ENCODE data around the gene TEKT1.
A peak's percentile ranks its signal among the peaks of the same experiment; 100 is the strongest.

The TEKT1 gene

DNA sequence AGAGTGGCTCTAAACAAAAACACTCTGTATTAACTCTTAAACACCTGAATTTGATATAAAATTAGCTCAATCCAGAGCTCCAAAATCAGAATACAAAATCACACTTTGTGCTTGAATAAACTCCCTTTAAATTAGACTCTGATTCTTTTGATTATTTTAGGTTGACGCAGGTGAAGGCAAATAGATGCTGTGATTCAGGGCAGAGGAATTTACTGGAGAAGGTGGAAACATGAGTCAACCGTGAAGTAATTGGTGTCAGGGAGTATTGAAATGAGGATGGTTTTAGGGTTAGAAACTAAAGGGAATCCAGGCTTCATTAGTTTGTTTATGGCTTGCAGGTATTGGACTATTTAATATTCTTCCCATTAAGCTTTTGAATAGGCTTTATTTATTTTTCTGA lies 37.1 kb upstream of the TEKT1 start:
- Histone ChIP-seq H3K27me3 (ENCODE audit: insufficient read depth, poor library complexity, severe bottlenecking) (no peaks in the 10 kb centered on the region), H3K4me3 (replicated peaks; ENCODE audit: insufficient read depth, low read length) (no peak overlapping the region), H3K27ac (replicated peaks) (no peak overlapping the region)
- DNase-seq (ENCODE audit: low read depth in 1 of 2, low spot score in 1 of 2): no peak
- TF ChIP-seq, protein P1, sequence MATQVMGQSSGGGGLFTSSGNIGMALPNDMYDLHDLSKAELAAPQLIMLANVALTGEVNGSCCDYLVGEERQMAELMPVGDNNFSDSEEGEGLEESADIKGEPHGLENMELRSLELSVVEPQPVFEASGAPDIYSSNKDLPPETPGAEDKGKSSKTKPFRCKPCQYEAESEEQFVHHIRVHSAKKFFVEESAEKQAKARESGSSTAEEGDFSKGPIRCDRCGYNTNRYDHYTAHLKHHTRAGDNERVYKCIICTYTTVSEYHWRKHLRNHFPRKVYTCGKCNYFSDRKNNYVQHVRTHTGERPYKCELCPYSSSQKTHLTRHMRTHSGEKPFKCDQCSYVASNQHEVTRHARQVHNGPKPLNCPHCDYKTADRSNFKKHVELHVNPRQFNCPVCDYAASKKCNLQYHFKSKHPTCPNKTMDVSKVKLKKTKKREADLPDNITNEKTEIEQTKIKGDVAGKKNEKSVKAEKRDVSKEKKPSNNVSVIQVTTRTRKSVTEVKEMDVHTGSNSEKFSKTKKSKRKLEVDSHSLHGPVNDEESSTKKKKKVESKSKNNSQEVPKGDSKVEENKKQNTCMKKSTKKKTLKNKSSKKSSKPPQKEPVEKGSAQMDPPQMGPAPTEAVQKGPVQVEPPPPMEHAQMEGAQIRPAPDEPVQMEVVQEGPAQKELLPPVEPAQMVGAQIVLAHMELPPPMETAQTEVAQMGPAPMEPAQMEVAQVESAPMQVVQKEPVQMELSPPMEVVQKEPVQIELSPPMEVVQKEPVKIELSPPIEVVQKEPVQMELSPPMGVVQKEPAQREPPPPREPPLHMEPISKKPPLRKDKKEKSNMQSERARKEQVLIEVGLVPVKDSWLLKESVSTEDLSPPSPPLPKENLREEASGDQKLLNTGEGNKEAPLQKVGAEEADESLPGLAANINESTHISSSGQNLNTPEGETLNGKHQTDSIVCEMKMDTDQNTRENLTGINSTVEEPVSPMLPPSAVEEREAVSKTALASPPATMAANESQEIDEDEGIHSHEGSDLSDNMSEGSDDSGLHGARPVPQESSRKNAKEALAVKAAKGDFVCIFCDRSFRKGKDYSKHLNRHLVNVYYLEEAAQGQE (IDR thresholded peaks at IDR 0.05; ENCODE audit: insufficient replicate concordance, low read depth): no peak
- TF ChIP-seq GABPA (IDR thresholded peaks at IDR 0.05; ENCODE audit: low read depth): no peak
- no peak for TF ChIP-seq SPI1 (IDR thresholded peaks at IDR 0.05; ENCODE audit: borderline replicate concordance, low read depth)
- TF ChIP-seq POLR2AphosphoS5 (IDR thresholded peaks at IDR 0.05; ENCODE audit: low read depth): no peak
- TF ChIP-seq, protein P2, sequence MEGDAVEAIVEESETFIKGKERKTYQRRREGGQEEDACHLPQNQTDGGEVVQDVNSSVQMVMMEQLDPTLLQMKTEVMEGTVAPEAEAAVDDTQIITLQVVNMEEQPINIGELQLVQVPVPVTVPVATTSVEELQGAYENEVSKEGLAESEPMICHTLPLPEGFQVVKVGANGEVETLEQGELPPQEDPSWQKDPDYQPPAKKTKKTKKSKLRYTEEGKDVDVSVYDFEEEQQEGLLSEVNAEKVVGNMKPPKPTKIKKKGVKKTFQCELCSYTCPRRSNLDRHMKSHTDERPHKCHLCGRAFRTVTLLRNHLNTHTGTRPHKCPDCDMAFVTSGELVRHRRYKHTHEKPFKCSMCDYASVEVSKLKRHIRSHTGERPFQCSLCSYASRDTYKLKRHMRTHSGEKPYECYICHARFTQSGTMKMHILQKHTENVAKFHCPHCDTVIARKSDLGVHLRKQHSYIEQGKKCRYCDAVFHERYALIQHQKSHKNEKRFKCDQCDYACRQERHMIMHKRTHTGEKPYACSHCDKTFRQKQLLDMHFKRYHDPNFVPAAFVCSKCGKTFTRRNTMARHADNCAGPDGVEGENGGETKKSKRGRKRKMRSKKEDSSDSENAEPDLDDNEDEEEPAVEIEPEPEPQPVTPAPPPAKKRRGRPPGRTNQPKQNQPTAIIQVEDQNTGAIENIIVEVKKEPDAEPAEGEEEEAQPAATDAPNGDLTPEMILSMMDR (IDR thresholded peaks at IDR 0.05; ENCODE audit: insufficient read depth, low read length): no peak

DNA sequence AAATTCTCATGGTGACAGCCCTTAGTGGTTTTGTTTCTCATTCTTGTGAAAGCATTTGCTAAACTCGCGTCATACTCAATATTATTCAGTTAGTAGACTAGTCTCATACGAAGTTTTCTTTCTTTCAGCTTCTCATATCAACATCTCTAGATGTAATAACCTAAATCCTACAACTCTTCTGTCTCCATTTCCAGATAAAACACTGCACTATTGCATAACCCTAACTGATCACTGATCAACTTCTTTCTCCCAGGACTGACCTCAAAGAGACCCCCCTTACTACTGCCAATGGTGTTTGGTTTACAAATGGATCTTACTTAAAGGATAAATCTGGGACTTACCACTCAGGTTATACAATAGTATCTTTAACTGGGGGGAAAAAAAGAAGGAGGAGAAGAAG lies 36.3 kb upstream of the TEKT1 start:
- DNase-seq (ENCODE audit: low read depth in 1 of 2, low spot score in 1 of 2): peak in 1 of 2 experiments; percentile 1
- H3K4me3 ChIP-seq (replicated peaks; ENCODE audit: insufficient read depth, low read length): no peak overlapping the region
- H3K27ac ChIP-seq (replicated peaks): no peak overlapping the region
- H3K27me3 ChIP-seq (ENCODE audit: insufficient read depth, poor library complexity, severe bottlenecking): no peaks in the 10 kb centered on the region
- no peak for TF ChIP-seq GABPA (IDR thresholded peaks at IDR 0.05; ENCODE audit: low read depth)
- no peak for TF ChIP-seq SPI1 (IDR thresholded peaks at IDR 0.05; ENCODE audit: borderline replicate concordance, low read depth)
- TF ChIP-seq POLR2AphosphoS5 (IDR thresholded peaks at IDR 0.05; ENCODE audit: low read depth): no peak
- TF ChIP-seq, protein P1 (IDR thresholded peaks at IDR 0.05; ENCODE audit: insufficient replicate concordance, low read depth): no peak
- TF ChIP-seq, protein P2 (IDR thresholded peaks at IDR 0.05; ENCODE audit: insufficient read depth, low read length): no peak

DNA sequence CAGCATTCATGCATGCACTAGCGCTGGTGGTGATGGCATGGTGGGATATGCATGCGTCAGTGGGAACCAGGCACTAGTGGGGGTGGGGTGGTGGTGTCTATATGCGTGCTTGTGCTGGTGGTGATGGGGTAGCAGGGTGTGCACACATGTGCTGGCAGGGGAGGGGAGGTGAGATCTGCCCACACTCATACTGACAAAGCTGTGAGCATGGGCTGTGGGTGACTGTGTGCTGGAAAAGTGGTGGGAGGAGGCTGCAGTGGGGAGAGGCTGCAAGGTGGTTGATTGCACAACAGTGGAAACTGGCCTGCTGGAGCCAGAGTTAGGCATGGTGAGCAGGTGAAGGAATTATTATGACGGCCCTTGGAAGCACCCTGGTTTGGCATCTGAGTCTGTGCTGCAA lies 31.3 kb upstream of the TEKT1 start:
- Histone ChIP-seq H3K4me3 (replicated peaks; ENCODE audit: insufficient read depth, low read length) (no peak overlapping the region), H3K27me3 (ENCODE audit: insufficient read depth, poor library complexity, severe bottlenecking) (no peaks in the 10 kb centered on the region), H3K27ac (replicated peaks) (no peak overlapping the region)
- peak in 1 of 2 experiments; percentile 2 for DNase-seq (ENCODE audit: low read depth in 1 of 2, low spot score in 1 of 2)
- no peak for TF ChIP-seq SPI1 (IDR thresholded peaks at IDR 0.05; ENCODE audit: borderline replicate concordance, low read depth)
- TF ChIP-seq, protein P2 (IDR thresholded peaks at IDR 0.05; ENCODE audit: insufficient read depth, low read length): no peak
- TF ChIP-seq, protein P1 (IDR thresholded peaks at IDR 0.05; ENCODE audit: insufficient replicate concordance, low read depth): no peak
- TF ChIP-seq GABPA (IDR thresholded peaks at IDR 0.05; ENCODE audit: low read depth): no peak
- no peak for TF ChIP-seq POLR2AphosphoS5 (IDR thresholded peaks at IDR 0.05; ENCODE audit: low read depth)

All from HL-60 (cell line).